Glutamatergic neuron (in vitro differentiated cells): ENCODE measurements around the gene NADSYN1. TPM values are rescaled to one million over a fixed set of nuclear protein-coding genes. Genes with fewer than 3 reads are reported as not detected.

ENCODE experiments used
- DNase-seq: peaks from one replicate; pipeline ENCODE4 v3.0.0; 2022
- H3K27ac Mint-ChIP-seq: one replicate; pipeline ENCODE4 v1.8.0; 2020; ENCODE audit warnings: mild to moderate bottlenecking, mixed read lengths, inconsistent platforms; ENCODE audit not compliant: unreplicated experiment
- H3K27me3 Mint-ChIP-seq: one replicate; pipeline ENCODE4 v1.8.0; 2020; ENCODE audit warnings: mild to moderate bottlenecking, moderate library complexity, mixed read lengths, inconsistent platforms; ENCODE audit not compliant: unreplicated experiment
- H3K36me3 Mint-ChIP-seq: one replicate; pipeline ENCODE4 v1.8.0; 2020; ENCODE audit warnings: mild to moderate bottlenecking, mixed read lengths, inconsistent platforms; ENCODE audit not compliant: unreplicated experiment
- H3K4me1 Mint-ChIP-seq: one replicate; pipeline ENCODE4 v1.8.0; 2020; ENCODE audit warnings: mild to moderate bottlenecking, low read depth, mixed read lengths, inconsistent platforms; ENCODE audit not compliant: unreplicated experiment
- H3K4me3 Mint-ChIP-seq: one replicate; pipeline ENCODE4 v1.8.0; 2020; ENCODE audit warnings: mild to moderate bottlenecking, mixed read lengths, inconsistent platforms; ENCODE audit not compliant: unreplicated experiment
- H3K9me3 Mint-ChIP-seq: one replicate; pipeline ENCODE4 v1.8.0; 2020; ENCODE audit warnings: mild to moderate bottlenecking, moderate library complexity, mixed read lengths, inconsistent platforms; ENCODE audit not compliant: unreplicated experiment
- long read RNA-seq: library from polyadenylated mRNA; unstranded; transcript quantifications from one replicate; pipeline ENCODE4 v2.0.0, GENCODE V29; 2020; ENCODE audit not compliant: unreplicated experiment
- total RNA-seq: library from RNA; stranded (reverse); fragmentation: NEBNext Ultra II Directional; extraction: Animal tissue kit (Norgen Biotek cat#: 25700); gene quantifications from one replicate; pipeline ENCODE4 v1.2.1, GENCODE V29; 2021; ENCODE audit not compliant: unreplicated experiment
- TF ChIP-seq, protein P1 (sequence below): fragments of 200-600 bp; sonication (generic); IDR thresholded peaks from one replicate; pipeline ENCODE4 v1.5.0; 2021; ENCODE audit not compliant: partially characterized antibody, unreplicated experiment

The NADSYN1 gene
- 78.2 TPM for total RNA-seq
- long read RNA-seq, transcript NADSYN1-201 (21 exons, 2,773 nt) = major isoform, 7 of 18 reads
- long read RNA-seq, partial matches to known transcripts = 1 of 18 reads
- long read RNA-seq, other reads (novel, unspliced or antisense) = 5 of 18 reads

DNA sequence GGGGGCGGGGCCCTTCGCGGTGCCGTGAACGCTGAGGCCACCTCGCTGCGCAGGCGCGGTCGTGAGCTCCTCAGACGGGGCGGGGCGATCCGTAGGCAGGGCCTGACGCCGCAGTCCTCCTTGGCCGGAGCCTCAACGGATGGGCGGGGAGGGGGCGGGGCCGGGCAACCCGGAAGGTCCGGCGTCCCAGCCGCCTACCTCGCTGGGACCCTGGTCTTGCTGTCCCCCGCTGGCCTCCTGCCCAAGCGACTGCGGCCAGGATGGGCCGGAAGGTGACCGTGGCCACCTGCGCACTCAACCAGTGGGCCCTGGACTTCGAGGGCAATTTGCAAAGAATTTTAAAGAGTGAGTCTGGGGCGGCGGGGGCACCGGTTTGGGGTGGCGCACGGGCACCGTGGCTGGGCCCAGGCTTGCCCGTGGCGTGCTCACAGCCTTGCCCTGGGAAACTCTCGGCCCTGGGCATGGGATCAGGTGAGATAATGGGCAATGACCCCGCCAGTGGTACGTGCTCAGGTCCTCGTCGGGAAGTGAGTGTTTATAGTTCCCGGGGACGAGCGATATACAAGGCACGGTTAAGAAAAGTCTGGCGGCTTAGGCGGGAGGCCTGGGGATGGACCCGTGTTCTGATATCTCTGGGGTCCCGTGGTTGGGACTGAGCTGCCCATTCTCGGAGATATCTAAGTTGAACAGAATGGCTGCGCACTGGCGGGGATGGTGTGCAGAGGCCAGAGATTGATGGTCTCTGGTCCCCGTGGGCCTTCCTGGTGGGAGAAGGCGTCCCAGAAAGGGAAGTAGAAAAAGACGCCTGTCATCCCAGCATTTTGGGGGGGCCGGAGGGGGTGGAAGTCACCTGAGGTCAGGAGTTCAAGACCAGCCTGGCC is at the start of gene NADSYN1:
NADSYN1 (plus strand) TSS at position 167 of the 881 bp plus-strand sequence; CDS start at position 261, 94 bp downstream.
- TF ChIP-seq, protein P1, sequence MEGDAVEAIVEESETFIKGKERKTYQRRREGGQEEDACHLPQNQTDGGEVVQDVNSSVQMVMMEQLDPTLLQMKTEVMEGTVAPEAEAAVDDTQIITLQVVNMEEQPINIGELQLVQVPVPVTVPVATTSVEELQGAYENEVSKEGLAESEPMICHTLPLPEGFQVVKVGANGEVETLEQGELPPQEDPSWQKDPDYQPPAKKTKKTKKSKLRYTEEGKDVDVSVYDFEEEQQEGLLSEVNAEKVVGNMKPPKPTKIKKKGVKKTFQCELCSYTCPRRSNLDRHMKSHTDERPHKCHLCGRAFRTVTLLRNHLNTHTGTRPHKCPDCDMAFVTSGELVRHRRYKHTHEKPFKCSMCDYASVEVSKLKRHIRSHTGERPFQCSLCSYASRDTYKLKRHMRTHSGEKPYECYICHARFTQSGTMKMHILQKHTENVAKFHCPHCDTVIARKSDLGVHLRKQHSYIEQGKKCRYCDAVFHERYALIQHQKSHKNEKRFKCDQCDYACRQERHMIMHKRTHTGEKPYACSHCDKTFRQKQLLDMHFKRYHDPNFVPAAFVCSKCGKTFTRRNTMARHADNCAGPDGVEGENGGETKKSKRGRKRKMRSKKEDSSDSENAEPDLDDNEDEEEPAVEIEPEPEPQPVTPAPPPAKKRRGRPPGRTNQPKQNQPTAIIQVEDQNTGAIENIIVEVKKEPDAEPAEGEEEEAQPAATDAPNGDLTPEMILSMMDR = no peak
- Mint-ChIP-seq H3K27me3 (peaks cover 9% of the 10 kb centered on the region), H3K4me1 (peaks cover 35% of the 10 kb centered on the region), H3K9me3 (peaks cover 12% of the 10 kb centered on the region), H3K27ac (peak within 1 kb of the TSS; percentile 98), H3K4me3 (peak within 1 kb of the TSS; percentile 92), H3K36me3 (no peaks in the 10 kb centered on the region)
- DNase-seq = peak; percentile 99

DNA sequence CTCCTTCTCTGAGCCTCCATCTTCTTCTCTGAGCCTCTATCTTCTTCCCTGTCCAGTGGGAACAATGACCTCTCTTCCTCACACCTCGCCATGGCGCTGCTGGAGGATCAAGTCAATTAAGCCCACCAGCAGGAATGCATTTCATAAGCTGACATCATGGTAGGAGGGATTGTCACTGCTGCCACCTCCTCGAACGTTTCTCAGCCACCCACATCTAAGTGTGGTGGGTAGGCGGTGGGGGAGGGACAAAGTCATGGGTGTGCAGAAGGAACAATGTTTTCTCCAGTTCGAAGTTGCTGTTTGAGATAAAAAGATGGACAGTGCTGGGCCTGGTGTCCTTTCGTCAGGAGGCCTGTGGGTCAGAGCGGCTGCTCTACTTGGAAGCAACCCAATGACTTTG is 48.8 kb upstream of the NADSYN1 start:
- TF ChIP-seq, protein P1 = no peak
- no peak overlapping the region for H3K4me3 Mint-ChIP-seq
- no peak overlapping the region for H3K27ac Mint-ChIP-seq
- no peak for DNase-seq
- peaks cover 14% of the 10 kb centered on the region for H3K36me3 Mint-ChIP-seq
- H3K9me3 Mint-ChIP-seq = peaks cover 16% of the 10 kb centered on the region
- H3K27me3 Mint-ChIP-seq = peaks cover 18% of the 10 kb centered on the region
- H3K4me1 Mint-ChIP-seq = no peaks in the 10 kb centered on the region

DNA sequence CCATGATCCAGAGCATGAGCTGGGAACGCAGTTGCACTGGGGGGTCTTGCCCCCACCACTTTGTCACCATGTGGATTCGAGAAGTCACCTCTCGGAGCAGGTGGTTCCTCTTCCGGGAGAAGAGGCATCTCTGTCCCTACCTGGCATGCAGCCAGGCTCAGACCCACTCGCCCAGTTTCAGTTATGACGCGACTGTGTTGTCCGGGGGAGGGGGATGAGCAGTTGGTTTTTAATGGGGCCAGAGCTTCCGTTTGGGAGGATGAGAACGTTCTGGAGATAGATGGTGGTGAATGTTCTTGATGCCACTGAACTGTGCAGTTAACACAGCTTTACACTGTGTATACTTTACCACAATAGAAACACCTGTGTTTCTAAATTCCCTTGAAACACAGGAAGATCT is 46.3 kb upstream of the NADSYN1 start:
- no peak for DNase-seq
- Mint-ChIP-seq H3K4me1 (no peaks in the 10 kb centered on the region), H3K9me3 (peaks cover 16% of the 10 kb centered on the region), H3K27ac (no peak overlapping the region), H3K4me3 (no peak overlapping the region), H3K27me3 (peaks cover 14% of the 10 kb centered on the region), H3K36me3 (peaks cover 15% of the 10 kb centered on the region)
- TF ChIP-seq, protein P1 = no peak

DNA sequence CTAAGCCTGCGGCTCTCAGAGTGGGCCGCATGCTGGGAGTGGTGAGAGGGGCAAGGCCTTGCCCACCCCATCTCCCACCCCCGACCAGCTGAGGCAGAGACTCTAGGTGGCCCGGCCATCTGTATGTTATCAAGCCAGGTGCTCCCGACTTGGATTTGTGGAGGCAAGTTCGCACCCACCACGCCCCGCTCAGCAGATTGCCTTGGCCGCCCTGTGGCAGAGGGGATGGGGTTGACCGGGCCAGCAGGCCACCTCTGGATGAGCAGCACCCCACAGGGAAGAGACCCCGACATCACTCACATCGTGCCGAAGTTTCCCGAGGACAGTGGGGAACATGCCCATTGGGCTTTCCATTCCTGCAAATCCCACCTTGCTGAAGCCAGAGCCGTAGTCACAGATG is 45.6 kb upstream of the NADSYN1 start:
- Mint-ChIP-seq H3K27me3 (peaks cover 13% of the 10 kb centered on the region), H3K4me3 (no peak overlapping the region), H3K27ac (no peak overlapping the region), H3K36me3 (peaks cover 21% of the 10 kb centered on the region), H3K9me3 (peaks cover 14% of the 10 kb centered on the region), H3K4me1 (no peaks in the 10 kb centered on the region)
- DNase-seq = no peak
- TF ChIP-seq, protein P1 = no peak

DNA sequence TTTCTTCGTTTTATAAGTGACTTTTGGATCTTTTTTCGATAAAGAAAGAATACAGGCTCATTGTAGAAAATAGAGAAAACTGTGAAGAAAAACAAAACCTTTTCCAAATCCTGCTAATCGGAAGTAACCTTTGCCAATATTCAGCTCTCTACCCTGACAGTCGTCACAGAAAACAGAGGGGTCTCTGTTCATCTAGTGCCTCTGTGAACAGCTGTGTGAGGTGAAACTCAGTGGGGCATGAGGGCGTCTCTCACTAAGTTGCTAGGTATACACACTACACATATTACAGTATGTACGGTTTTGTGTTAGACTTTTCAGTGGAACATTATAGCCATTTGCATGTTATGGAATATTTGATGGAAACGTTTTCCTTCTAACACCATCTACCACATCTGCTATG is 44.2 kb upstream of the NADSYN1 start:
- Mint-ChIP-seq H3K36me3 (peaks cover 19% of the 10 kb centered on the region), H3K4me1 (no peaks in the 10 kb centered on the region), H3K9me3 (peaks cover 11% of the 10 kb centered on the region), H3K4me3 (no peak overlapping the region), H3K27ac (no peak overlapping the region), H3K27me3 (peaks cover 13% of the 10 kb centered on the region)
- no peak for DNase-seq
- TF ChIP-seq, protein P1 = no peak
